Psoas muscle (tissue), 8 donors: Measurements from ENCODE around the gene HYDIN. TPM values are rescaled to one million over a fixed set of nuclear protein-coding genes. Genes with fewer than 3 reads are reported as not detected.

Experiments used
- ATAC-seq, 4 donors: fragments of 200-7000 bp; cut with Tn5 transposase; one replicate each; pipeline ENCODE4 v1.9.1; 2020; ENCODE audit warnings: moderate library complexity in 3 of 4, mild to moderate bottlenecking in 2 of 4
- DNase-seq, 2 donors: peaks; one replicate each; pipeline ENCODE4 v3.0.0-alpha.2; 2020
- H3K27ac ChIP-seq: fragments of 200-600 bp; one replicate; pipeline ENCODE4 v1.8.0; 2022
- H3K27me3 ChIP-seq, 3 donors: fragments of 200-600 bp in 1 of 3; one replicate each; pipeline versions ENCODE4 v1.6.1 to v1.8.0; 2013 to 2022; ENCODE audit warnings: low read length in 2 of 3, mild to moderate bottlenecking in 2 of 3, moderate library complexity in 1 of 3; ENCODE audit not compliant: insufficient read depth in 3 of 3
- H3K36me3 ChIP-seq, 2 donors: fragments of 200-600 bp in 1 of 2; one replicate each; pipeline versions ENCODE4 v1.6.1 to v1.8.0; 2013 to 2022; ENCODE audit warnings: low read depth in 1 of 2, mild to moderate bottlenecking in 1 of 2, moderate library complexity in 1 of 2; ENCODE audit not compliant: insufficient read depth in 1 of 2
- H3K4me1 ChIP-seq: fragments of 200-600 bp; one replicate; pipeline ENCODE4 v1.8.0; 2022
- H3K4me3 ChIP-seq: fragments of 200-600 bp; one replicate; pipeline ENCODE4 v1.8.0; 2022; ENCODE audit warnings: mild to moderate bottlenecking
- H3K9me3 ChIP-seq: fragments of 200-600 bp; one replicate; pipeline ENCODE4 v1.8.0; 2022
- WGBS, 3 donors: extraction: QIAGEN DNeasy Blood & Tissue Kit; methylation state at CpG; one replicate each; pipeline versions ENCODE4 v1.1.6 to v1.1.7; 2013; 5-methylcytosine and 5-hydroxymethylcytosine counted together
- intact Hi-C, 2 donors: fragments of 100-400 bp; cut with DNase I; formaldehyde crosslinking; loops; one replicate each; pipeline versions ENCODE4 v1.11.0 to v1.14.2; 2022
- polyA plus RNA-seq, 3 donors: library from polyadenylated mRNA; stranded (reverse); fragments of 200-250 nt; gene quantifications; one replicate each; pipeline ENCODE4 v1.2.3, GENCODE V29; 2013
- total RNA-seq, 4 donors: library from RNA; stranded (reverse); fragmentation: NEBNext Ultra II Directional in 2 of 4; extraction: Animal tissue kit (Norgen Biotek cat#: 25700) in 2 of 4; gene quantifications; one replicate each; pipeline versions ENCODE4 v1.2.1 to v1.2.4, GENCODE V29; 2021 to 2023
- TF ChIP-seq, protein P1 (sequence below): fragments of 200-600 bp; IDR thresholded peaks from one replicate; pipeline ENCODE4 v1.8.0; 2022; ENCODE audit warnings: antibody characterized with exemption
- donor health status: healthy with polysubstance abuse.
- donor health status: DM: no; HTN: no; CAD: no; lungs with moderate emphysema.
- donor health status: Bipolar disorder and iron deficiency.
- donor health status: healthy.
- donor health status: DM: yes; HTN: yes; CAD: no.
- donor health status: DM: no; HTN: no; CAD: no.
- donor health status: DM: no; HTN: no; CAD: no.
- donor health status: DM: yes; HTN: yes; CAD: no.

Gene HYDIN
- total and polyA plus RNA-seq, 7 donors: 0.16 to 0.85 (median 0.29) TPM; not detected in 3

DNA sequence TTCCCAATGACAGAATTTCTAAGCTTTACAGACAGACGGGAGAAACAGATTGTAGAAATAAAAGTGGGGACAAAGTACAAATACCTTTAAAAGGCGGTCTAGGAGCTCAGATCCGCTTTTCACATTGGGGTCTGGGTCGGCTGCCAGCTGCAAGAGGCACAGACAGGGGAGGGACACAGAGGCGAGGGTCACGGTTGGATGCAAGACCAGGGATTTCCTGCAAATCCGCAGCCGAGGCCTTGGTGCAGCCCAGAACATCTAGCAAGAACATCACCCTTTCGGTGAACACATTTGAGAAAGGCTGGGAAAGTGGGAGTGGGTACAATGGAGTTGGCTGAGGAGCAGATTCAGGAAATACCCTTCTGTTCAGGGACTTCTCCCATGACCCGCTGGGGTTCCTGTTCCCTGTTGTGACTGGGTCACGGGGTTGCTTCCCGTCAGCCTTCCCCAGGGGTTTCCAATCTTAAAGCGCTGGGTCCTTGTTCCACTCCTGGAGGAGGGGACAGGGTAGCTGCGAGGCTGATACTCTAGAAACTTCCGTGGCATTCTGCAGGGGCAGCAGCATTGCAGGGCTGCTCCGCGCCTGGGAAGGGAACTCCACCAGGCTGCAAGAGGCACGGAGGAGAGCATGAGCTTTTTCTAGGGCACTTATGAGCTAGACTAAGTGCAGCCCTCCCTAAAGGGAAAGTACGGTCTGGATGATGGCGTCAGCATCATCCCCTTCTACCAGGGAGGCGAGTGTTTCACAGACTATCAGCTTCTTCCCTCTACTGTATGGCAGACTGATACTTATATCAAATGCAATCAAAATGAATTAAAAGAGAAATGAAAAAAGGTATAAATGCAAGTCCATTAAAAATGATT is 445.6 kb downstream of the HYDIN start:
- Histone ChIP-seq H3K4me3 (no peak overlapping the region), H3K4me1 (peaks cover 20% of the 10 kb centered on the region), H3K36me3 (peaks cover 8 to 64% of the 10 kb centered on the region in 2 donors), H3K27me3 (no peaks in the 10 kb centered on the region), H3K9me3 (no peaks in the 10 kb centered on the region), H3K27ac (no peak overlapping the region)
- TF ChIP-seq, protein P1, sequence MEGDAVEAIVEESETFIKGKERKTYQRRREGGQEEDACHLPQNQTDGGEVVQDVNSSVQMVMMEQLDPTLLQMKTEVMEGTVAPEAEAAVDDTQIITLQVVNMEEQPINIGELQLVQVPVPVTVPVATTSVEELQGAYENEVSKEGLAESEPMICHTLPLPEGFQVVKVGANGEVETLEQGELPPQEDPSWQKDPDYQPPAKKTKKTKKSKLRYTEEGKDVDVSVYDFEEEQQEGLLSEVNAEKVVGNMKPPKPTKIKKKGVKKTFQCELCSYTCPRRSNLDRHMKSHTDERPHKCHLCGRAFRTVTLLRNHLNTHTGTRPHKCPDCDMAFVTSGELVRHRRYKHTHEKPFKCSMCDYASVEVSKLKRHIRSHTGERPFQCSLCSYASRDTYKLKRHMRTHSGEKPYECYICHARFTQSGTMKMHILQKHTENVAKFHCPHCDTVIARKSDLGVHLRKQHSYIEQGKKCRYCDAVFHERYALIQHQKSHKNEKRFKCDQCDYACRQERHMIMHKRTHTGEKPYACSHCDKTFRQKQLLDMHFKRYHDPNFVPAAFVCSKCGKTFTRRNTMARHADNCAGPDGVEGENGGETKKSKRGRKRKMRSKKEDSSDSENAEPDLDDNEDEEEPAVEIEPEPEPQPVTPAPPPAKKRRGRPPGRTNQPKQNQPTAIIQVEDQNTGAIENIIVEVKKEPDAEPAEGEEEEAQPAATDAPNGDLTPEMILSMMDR: no peak
- no peak for DNase-seq
- 87 to 89% (median 88%) methylated on average over 21 of the region's 21 CpGs for WGBS, 3 donors
- ATAC-seq: no peak
- intact Hi-C loops: no loop called here

DNA sequence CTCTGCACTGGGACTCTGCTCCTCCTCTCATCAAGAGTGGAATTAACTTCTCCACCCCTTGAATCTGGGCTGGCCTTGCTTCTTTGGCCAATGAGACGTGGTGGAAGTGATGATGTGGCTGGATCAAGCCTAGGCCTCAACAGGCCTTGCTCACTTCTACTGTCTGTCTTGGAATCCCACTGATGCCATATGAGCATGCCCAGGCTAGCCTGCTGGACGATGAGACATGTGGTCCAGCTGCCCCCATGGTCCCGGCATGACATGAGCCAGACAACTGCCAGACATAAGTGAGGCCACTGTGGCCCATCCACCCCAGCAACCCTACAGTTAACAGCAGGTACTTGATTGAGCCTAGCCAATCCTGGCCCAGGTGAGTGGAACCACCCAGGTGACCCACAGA is 448.3 kb downstream of the HYDIN start:
- no peak overlapping the region for H3K4me3 ChIP-seq
- DNase-seq: no peak
- H3K4me1 ChIP-seq: peaks cover 6% of the 10 kb centered on the region
- TF ChIP-seq, protein P1: no peak
- H3K27me3 ChIP-seq: no peaks in the 10 kb centered on the region
- no peak overlapping the region for H3K27ac ChIP-seq
- H3K9me3 ChIP-seq: no peaks in the 10 kb centered on the region
- intact Hi-C loops: no loop called here
- 87 to 96% (median 94%) methylated on average over 3 of the region's 3 CpGs for WGBS, 3 donors
- peaks cover 8 to 75% of the 10 kb centered on the region in 2 donors for H3K36me3 ChIP-seq
- ATAC-seq: no peak

DNA sequence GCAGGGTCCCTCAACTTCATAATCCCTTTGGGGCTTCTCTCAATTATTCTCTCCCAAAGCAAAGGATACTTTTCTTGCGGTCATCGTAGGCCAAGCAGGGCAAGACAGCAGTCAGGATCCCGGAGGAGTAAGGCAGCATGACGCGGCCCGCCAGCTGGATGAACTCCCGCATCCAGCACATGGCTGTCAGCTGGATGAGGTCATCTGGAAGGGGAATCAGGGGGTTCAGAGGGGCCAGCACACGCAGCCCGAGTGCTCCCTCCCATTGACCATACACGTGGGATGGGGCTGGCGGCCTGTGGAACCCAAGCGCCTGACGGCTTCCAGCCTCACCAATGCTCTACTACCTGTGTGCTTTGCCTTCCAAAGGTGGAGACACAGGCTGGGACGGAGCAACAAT is 448.7 kb downstream of the HYDIN start:
- no peaks in the 10 kb centered on the region for H3K9me3 ChIP-seq
- H3K36me3 ChIP-seq: peaks cover 8 to 77% of the 10 kb centered on the region in 2 donors
- H3K27ac ChIP-seq: no peak overlapping the region
- no peak overlapping the region for H3K4me3 ChIP-seq
- peak in 1 of 2 donors; percentile 67 for DNase-seq
- TF ChIP-seq, protein P1: no peak
- ATAC-seq: no peak
- 83 to 84% (median 83%) methylated on average over 14 of the region's 14 CpGs for WGBS, 3 donors
- H3K4me1 ChIP-seq: peaks cover 6% of the 10 kb centered on the region
- no peaks in the 10 kb centered on the region for H3K27me3 ChIP-seq
- intact Hi-C loops: no loop called here

DNA sequence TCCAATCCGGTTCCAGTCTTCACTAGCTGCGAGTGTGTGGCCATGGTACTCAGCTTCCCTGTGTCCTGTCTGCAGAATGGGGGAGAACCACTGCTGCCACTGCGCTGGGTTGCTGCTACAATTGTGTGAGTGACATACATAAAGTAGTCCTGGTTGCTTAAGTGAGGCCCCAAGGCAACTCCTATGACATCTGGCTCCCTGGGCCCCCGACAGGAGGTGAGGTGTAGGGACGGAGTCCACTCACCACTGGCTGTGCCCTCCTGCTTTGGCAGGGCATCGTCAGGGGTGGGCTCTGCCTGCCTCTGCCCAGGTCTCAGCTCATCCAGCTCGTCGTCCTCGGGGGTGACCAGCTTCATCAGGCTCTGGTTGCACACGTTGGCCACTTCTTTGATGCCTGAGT is 450.0 kb downstream of the HYDIN start:
- H3K4me3 ChIP-seq: no peak overlapping the region
- no peak for ATAC-seq

More for the DNA sequence above, 450.0 kb downstream of the HYDIN start:
- Histone ChIP-seq H3K27me3 (no peaks in the 10 kb centered on the region), H3K4me1 (peaks cover 6% of the 10 kb centered on the region), H3K9me3 (no peaks in the 10 kb centered on the region), H3K27ac (no peak overlapping the region), H3K36me3 (peaks cover 8 to 69% of the 10 kb centered on the region in 2 donors)
- DNase-seq: no peak
- TF ChIP-seq, protein P1: no peak
- intact Hi-C loops: no loop called here
- 88 to 95% (median 92%) methylated on average over 10 of the region's 10 CpGs for WGBS, 3 donors
